GM18951 (cell line): ENCODE measurements around the gene MRC2.

Source experiments
- POLR2A ChIP-seq: IDR thresholded peaks from 4 replicates; pipeline ENCODE4 v1.6.1; 2011; ENCODE audit warnings: mild to moderate bottlenecking; ENCODE audit not compliant: insufficient read length, insufficient read depth; ENCODE audit errors: extremely low read depth
- in situ Hi-C: fragments of 300-500 bp; cut with MboI; formaldehyde crosslinking; loops from one replicate; pipeline ENCODE4 v1.12.0; 2022; ENCODE audit warnings: low sequenced_read_pairs, mixed read lengths, inconsistent platforms; ENCODE audit not compliant: unreplicated experiment

MRC2 gene

GRCh38 chr17:62653002-62653825 is 25.7 kb downstream of the MRC2 start:
- in situ Hi-C loops: no loop called here
- TF ChIP-seq POLR2A: no peak

GRCh38 chr17:62653826-62654761 is 26.6 kb downstream of the MRC2 start:
- in situ Hi-C loops: no loop called here
- no peak for TF ChIP-seq POLR2A

- in situ Hi-C loops: no loop called here
- TF ChIP-seq POLR2A: no peak
Observed at GRCh38 chr17:62655656-62656055, 28.2 kb downstream of the MRC2 start.

- TF ChIP-seq POLR2A: no peak
- in situ Hi-C loops: no loop called here
Observed at GRCh38 chr17:62656446-62656845, 29.0 kb downstream of the MRC2 start.

GRCh38 chr17:62657145-62657665 is 29.7 kb downstream of the MRC2 start:
- TF ChIP-seq POLR2A: no peak
- in situ Hi-C loops: no loop called here

- in situ Hi-C loops: no loop called here
- no peak for TF ChIP-seq POLR2A
Observed at GRCh38 chr17:62657690-62658089, 30.2 kb downstream of the MRC2 start.

GRCh38 chr17:62658136-62658920 is 30.9 kb downstream of the MRC2 start:
- in situ Hi-C loops: no loop called here
- no peak for TF ChIP-seq POLR2A

- no peak for TF ChIP-seq POLR2A
- in situ Hi-C loops: no loop called here
Observed at GRCh38 chr17:62660629-62661118, 33.2 kb downstream of the MRC2 start.

- in situ Hi-C loops: no loop called here
- no peak for TF ChIP-seq POLR2A
Observed at GRCh38 chr17:62661337-62661736, 33.9 kb downstream of the MRC2 start.

- TF ChIP-seq POLR2A: no peak
- in situ Hi-C loops: no loop called here
Observed at GRCh38 chr17:62662855-62663254, 35.4 kb downstream of the MRC2 start.

- in situ Hi-C loops: no loop called here
- no peak for TF ChIP-seq POLR2A
Observed at GRCh38 chr17:62663304-62663703, 35.8 kb downstream of the MRC2 start.

- in situ Hi-C loops: no loop called here
- TF ChIP-seq POLR2A: no peak
Observed at GRCh38 chr17:62664336-62665120, 37.1 kb downstream of the MRC2 start.

GRCh38 chr17:62665599-62665998 is 38.1 kb downstream of the MRC2 start:
- TF ChIP-seq POLR2A: no peak
- in situ Hi-C loops: no loop called here
